HG03139 (cell line): ENCODE results near the gene PHLPP1.

Source experiments
- ATAC-seq: cut with Tn5 transposase; IDR thresholded peaks from one replicate; pipeline ENCODE4 v1.9.1; 2021; ENCODE audit not compliant: unreplicated experiment

Gene PHLPP1

GRCh38 chr18:62999921-63000320 lies 284.6 kb downstream of the PHLPP1 start:
- no peak for ATAC-seq

- no peak for ATAC-seq
Measured at GRCh38 chr18:63000839-63001238, 285.5 kb downstream of the PHLPP1 start.

- ATAC-seq: no peak
Measured at GRCh38 chr18:63001861-63002260, 286.5 kb downstream of the PHLPP1 start.

- no peak for ATAC-seq
Measured at GRCh38 chr18:63002305-63002704, 287.0 kb downstream of the PHLPP1 start.

- no peak for ATAC-seq
Measured at GRCh38 chr18:63002803-63003445, 287.6 kb downstream of the PHLPP1 start.

GRCh38 chr18:63003899-63004298 lies 288.6 kb downstream of the PHLPP1 start:
- no peak for ATAC-seq

GRCh38 chr18:63004466-63005089 lies 289.2 kb downstream of the PHLPP1 start:
- ATAC-seq: no peak

GRCh38 chr18:63005306-63005705 lies 290.0 kb downstream of the PHLPP1 start:
- ATAC-seq: no peak

GRCh38 chr18:63007231-63007630 lies 291.9 kb downstream of the PHLPP1 start:
- ATAC-seq: no peak

GRCh38 chr18:63016270-63016669 lies 300.9 kb downstream of the PHLPP1 start:
- peak; percentile 52 for ATAC-seq

- ATAC-seq: no peak
Measured at GRCh38 chr18:63017076-63017475, 301.7 kb downstream of the PHLPP1 start.

- no peak for ATAC-seq
Measured at GRCh38 chr18:63017977-63018376, 302.6 kb downstream of the PHLPP1 start.

GRCh38 chr18:63022429-63023022 lies 307.2 kb downstream of the PHLPP1 start:
- no peak for ATAC-seq

- no peak for ATAC-seq
Measured at GRCh38 chr18:63025251-63026090, 310.1 kb downstream of the PHLPP1 start.

- no peak for ATAC-seq
Measured at GRCh38 chr18:63028380-63028779, 313.0 kb downstream of the PHLPP1 start.
